ENCODE data around the gene ADD2. TPM values are rescaled to one million over a fixed set of nuclear protein-coding genes. Genes with fewer than 3 reads are reported as not detected.
"Not testable (repeated sequence)": the region's sequence is repeated elsewhere in the genome, so short reads cannot be mapped to it uniquely, and the experiment has no call there.

Gene ADD2
- total RNA-seq, 1 experiment from 2014 or later: 0.08 TPM

DNA sequence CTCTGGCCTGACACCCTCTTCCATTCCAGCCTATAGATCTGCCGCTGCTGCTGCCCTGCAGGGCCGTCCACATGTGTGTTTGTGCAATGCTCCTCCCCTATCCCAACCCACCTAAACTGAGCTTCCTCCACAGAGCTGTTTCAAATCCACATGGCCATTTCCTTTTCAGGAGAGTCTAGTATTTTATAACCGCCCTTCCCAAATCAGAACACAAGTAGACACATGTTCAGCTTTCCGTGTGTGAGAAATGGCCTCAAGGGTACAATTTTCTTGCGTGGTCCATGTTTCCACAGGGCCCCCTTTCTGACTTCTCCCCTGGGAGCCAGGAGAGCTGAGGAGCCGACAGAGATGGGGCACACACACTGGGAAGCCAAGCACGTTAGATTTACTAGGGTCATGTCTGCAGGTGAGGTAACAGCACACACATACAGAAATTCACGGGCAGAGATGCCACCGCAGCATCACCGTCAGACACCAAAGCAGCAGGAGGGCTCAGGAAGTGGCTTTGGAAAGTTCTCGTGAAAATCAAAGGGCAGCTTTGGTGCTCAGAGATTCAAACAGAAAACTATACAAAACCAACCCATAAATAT, 111.5 kb downstream of the ADD2 start:
- H3K36me3 ChIP-seq: no peaks in the 10 kb centered on the region
- H3K4me3 ChIP-seq: no peak overlapping the region
- H3K9me3 ChIP-seq (replicated peaks): no peaks in the 10 kb centered on the region
- no peak for DNase-seq
- H3K27ac ChIP-seq: no peak overlapping the region
- H3K4me1 ChIP-seq: no peaks in the 10 kb centered on the region
- peaks cover 16% of the 10 kb centered on the region for H3K27me3 ChIP-seq

GRCh38 chr2:70655786-70656185, 112.2 kb downstream of the ADD2 start:
- Histone ChIP-seq H3K27me3 (peaks cover 16% of the 10 kb centered on the region), H3K27ac (no peak overlapping the region), H3K4me3 (no peak overlapping the region), H3K36me3 (no peaks in the 10 kb centered on the region), H3K9me3 (replicated peaks) (no peaks in the 10 kb centered on the region), H3K4me1 (no peaks in the 10 kb centered on the region)
- DNase-seq: no peak

DNA sequence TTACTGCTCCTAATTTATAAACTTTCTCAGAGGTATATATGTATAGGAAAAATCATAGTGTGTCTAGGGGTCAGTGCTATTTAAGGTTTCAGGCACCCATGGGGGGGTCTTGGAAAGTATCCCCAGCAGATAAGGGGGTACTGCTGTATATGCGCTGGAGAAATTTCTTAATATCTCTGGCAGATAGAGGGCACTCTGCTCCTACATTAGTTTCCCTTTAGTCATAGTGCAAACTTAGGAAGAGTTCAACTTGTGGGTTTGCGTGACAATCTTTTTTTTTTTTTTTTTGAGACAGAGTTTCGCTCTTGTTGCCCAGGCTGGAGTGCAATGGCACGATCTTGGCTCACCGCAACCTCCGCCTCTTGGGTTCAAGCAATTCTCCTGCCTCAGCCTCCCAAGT, 112.8 kb downstream of the ADD2 start:
- peaks cover 16% of the 10 kb centered on the region for H3K27me3 ChIP-seq
- H3K4me1 ChIP-seq; H3K27ac ChIP-seq; H3K9me3 ChIP-seq (replicated peaks); H3K4me3 ChIP-seq; H3K36me3 ChIP-seq: not testable (repeated sequence)
- DNase-seq: peak in 1 of 2 experiments; percentile 40

GRCh38 chr2:70651727-70652126, 116.3 kb downstream of the ADD2 start:
- DNase-seq: no peak
- Histone ChIP-seq H3K36me3 (no peaks in the 10 kb centered on the region), H3K27me3 (no peaks in the 10 kb centered on the region), H3K27ac (no peak overlapping the region), H3K4me1 (no peaks in the 10 kb centered on the region), H3K9me3 (replicated peaks) (no peaks in the 10 kb centered on the region), H3K4me3 (no peak overlapping the region)

DNA sequence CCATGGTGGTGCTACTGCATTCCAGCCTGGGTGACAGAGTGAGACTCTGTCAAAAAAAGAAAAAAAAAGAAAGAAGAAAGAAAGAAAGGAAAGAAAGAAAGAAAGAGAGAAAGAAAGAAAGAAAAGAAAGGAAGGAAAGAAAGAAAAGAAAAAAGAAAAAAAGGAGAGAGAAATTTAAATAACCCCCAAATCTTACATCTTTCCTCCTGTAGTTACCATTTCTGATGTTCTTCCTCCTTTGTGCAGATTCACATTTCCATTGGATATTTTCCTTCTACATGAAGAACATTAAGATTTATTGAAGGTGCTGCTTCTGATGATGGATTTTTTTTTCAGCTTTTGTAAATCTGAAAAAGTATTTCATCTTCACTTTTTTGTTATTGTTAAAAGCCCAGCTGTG, 117.0 kb downstream of the ADD2 start:
- no peaks in the 10 kb centered on the region for H3K27me3 ChIP-seq
- H3K4me3 ChIP-seq: no peak overlapping the region
- no peaks in the 10 kb centered on the region for H3K4me1 ChIP-seq
- H3K36me3 ChIP-seq: no peaks in the 10 kb centered on the region
- H3K9me3 ChIP-seq (replicated peaks): no peaks in the 10 kb centered on the region
- H3K27ac ChIP-seq: no peak overlapping the region
- no peak for DNase-seq

DNA sequence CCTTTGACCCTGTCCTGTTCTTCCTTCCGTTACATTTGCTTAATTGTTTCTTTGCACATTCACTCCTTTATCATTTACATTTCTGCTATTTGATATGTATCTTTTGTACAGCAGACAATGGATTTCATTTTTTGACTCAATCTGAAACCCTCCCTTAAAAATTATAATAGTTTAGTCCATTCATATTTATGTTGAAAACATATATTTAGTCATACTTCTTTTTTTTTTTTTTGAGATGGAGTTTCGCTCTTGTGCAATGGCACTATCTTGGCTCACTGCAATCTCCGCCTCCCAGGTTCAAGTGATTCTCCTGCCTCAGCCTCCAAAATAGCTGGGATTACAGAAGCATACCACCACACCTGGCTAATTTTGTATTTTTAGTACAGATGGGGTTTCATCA, 119.0 kb downstream of the ADD2 start:
- Histone ChIP-seq H3K27ac (no peak overlapping the region), H3K4me1 (no peaks in the 10 kb centered on the region), H3K9me3 (replicated peaks) (no peaks in the 10 kb centered on the region), H3K27me3 (no peaks in the 10 kb centered on the region), H3K4me3 (no peak overlapping the region), H3K36me3 (no peaks in the 10 kb centered on the region)
- no peak for DNase-seq

- Histone ChIP-seq H3K4me1 (no peaks in the 10 kb centered on the region), H3K27ac (no peak overlapping the region), H3K27me3 (no peaks in the 10 kb centered on the region), H3K9me3 (replicated peaks) (no peaks in the 10 kb centered on the region), H3K36me3 (no peaks in the 10 kb centered on the region), H3K4me3 (no peak overlapping the region)
- peak; percentile 61 to 87 for DNase-seq
Observed at GRCh38 chr2:70647873-70648481, 120.0 kb downstream of the ADD2 start.

DNA sequence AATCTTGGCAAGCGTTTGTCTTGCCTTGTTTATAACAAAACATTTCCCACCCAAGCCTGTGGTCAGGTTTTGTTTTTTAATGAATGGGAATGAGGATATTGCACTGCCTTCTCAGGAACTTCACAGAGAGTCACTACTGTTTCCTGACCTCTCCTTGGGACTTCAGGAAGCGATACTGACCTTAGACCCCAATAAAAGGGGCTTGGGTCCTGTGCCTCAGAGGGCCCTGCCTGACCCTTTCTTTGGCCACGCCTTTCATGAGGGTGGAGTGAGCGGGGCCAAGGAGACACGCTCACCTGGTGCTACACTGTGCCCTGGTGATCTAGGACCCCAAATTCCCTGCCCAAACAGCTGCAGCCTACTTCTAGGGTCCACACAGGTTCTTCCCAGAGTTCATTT, 121.6 kb downstream of the ADD2 start:
- no peak for DNase-seq
- no peaks in the 10 kb centered on the region for H3K36me3 ChIP-seq
- no peaks in the 10 kb centered on the region for H3K4me1 ChIP-seq
- no peaks in the 10 kb centered on the region for H3K27me3 ChIP-seq
- no peaks in the 10 kb centered on the region for H3K9me3 ChIP-seq (replicated peaks)
- no peak overlapping the region for H3K4me3 ChIP-seq
- H3K27ac ChIP-seq: no peak overlapping the region

DNA sequence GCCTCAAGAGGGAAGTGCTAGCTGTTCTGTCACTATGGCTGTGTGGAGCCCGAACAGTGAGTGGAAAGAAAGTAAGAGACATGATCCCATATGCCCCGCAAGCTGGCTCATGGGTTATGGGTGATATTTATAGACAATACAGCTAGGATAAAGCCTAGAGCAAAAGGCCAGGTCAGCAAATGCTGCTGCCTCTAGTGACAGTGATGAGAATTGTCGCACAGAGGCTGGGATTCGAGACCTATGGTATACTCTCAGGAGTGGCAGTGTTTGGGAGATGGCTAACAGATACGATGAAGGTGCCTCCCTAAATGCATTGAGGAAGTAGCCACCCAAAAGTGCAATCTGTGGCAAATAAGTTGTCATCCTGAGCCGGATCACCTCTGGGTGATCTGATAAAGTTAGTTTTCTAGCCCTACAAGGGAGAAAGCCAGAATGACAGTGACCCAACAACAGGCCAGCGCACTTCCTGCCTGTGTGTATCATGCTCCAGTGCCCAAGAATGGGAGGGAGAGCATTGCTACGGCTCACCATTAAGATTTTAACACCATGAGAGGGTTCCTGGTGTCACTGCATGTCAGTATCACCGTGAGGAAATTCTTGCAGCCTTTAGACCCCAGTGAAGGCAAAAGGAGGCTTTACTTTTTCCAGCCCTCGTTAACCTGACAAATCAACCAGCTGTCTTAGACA, 122.1 kb downstream of the ADD2 start:
- H3K36me3 ChIP-seq: no peaks in the 10 kb centered on the region
- no peaks in the 10 kb centered on the region for H3K27me3 ChIP-seq
- peak in 1 of 2 experiments; percentile 48 for DNase-seq
- H3K4me1 ChIP-seq: no peaks in the 10 kb centered on the region
- H3K27ac ChIP-seq: no peak overlapping the region
- H3K9me3 ChIP-seq (replicated peaks): no peaks in the 10 kb centered on the region
- no peak overlapping the region for H3K4me3 ChIP-seq

GRCh38 chr2:70643715-70644114, 124.3 kb downstream of the ADD2 start:
- Histone ChIP-seq H3K9me3 (replicated peaks) (no peaks in the 10 kb centered on the region), H3K27me3 (no peaks in the 10 kb centered on the region), H3K36me3 (no peaks in the 10 kb centered on the region), H3K4me3 (no peak overlapping the region), H3K27ac (no peak overlapping the region), H3K4me1 (no peaks in the 10 kb centered on the region)
- peak; percentile 34 to 74 for DNase-seq

- Histone ChIP-seq H3K27me3 (no peaks in the 10 kb centered on the region), H3K4me3 (no peak overlapping the region), H3K36me3 (no peaks in the 10 kb centered on the region), H3K9me3 (replicated peaks) (no peaks in the 10 kb centered on the region), H3K4me1 (no peaks in the 10 kb centered on the region), H3K27ac (no peak overlapping the region)
- DNase-seq: no peak
Observed at GRCh38 chr2:70641263-70641784, 126.7 kb downstream of the ADD2 start.

DNA sequence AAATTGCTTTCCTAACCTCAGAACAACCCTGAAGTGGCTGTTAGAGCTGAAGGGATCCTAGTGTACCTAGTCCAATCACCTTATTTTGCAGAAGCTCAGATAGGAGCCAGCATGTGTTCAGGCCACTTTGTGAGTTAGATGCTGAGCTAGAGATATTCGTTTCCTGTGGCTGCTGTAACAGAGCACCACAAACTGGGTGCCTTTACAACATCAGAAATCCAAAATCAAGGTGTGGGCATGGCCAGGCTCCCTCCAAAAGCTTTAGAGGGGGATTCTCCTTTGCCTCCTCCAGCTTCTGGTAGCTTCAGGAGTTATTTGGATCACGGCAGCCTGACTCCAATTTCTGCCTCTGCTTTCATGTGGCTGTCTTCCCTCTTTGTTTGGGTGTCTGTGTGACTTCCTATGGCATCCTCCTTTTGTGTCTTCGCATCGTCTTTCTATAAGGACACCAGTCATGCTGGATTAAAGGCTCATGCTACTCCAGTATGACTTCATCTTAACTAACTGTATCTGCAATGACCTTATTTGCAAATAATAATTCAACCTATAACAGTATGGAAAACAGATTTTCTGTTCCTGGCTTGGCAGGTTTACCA, 128.1 kb downstream of the ADD2 start:
- no peak overlapping the region for H3K4me3 ChIP-seq
- no peak overlapping the region for H3K27ac ChIP-seq
- DNase-seq: no peak
- no peaks in the 10 kb centered on the region for H3K36me3 ChIP-seq
- no peaks in the 10 kb centered on the region for H3K9me3 ChIP-seq (replicated peaks)
- H3K27me3 ChIP-seq: no peaks in the 10 kb centered on the region
- no peaks in the 10 kb centered on the region for H3K4me1 ChIP-seq

- H3K4me3 ChIP-seq: no peak overlapping the region
- no peak for DNase-seq
- H3K9me3 ChIP-seq (replicated peaks): no peaks in the 10 kb centered on the region; the same call in 1 of the 2 replicates
- no peaks in the 10 kb centered on the region for H3K36me3 ChIP-seq
- H3K4me1 ChIP-seq: no peaks in the 10 kb centered on the region
- no peaks in the 10 kb centered on the region for H3K27me3 ChIP-seq
- H3K27ac ChIP-seq: no peak overlapping the region
Observed at GRCh38 chr2:70638561-70638960, 129.4 kb downstream of the ADD2 start.

DNA sequence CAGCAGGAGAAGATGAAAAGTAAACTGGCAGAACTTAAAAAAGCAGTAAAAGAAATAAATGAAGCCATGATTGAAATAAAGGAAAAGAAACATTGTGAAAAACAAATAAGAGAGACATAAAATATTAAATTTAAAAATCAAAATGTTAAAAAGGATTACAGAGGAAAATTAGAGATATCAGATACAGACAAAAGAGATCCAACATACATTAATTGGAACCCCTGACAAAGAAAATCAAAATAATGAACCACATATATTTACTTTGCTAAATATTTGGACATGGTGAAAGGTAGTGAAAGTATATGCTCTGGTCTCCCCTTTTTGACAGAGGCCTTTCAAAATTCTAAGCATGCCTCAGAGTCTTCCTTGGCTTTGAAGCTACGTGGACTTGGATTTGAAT, 134.5 kb downstream of the ADD2 start:
- Histone ChIP-seq H3K9me3 (replicated peaks) (peaks cover 12% of the 10 kb centered on the region; the same call in 1 of the 2 replicates), H3K27ac (no peak overlapping the region), H3K36me3 (no peaks in the 10 kb centered on the region), H3K4me1 (no peaks in the 10 kb centered on the region), H3K27me3 (peaks cover 10% of the 10 kb centered on the region; the same call in 1 of the 2 replicates), H3K4me3 (no peak overlapping the region)
- DNase-seq: no peak

DNA sequence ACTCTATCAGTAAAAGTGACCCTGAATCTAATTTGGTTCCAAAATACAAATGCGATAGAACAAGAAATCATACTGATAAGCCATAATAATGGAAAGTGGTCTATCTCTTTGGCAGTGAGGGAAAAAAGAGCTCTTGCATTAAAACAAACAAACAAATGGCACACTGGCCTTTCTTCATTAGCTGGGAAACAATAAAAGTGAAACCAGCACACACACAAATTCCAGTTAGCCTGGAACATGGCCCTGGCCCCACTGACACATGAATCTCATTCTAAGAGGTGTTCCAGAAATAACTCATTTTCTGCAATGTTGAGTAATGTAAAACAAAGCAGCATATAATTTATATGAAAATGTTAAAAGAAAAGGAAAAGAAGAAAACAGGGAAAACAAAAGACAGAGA, 135.0 kb downstream of the ADD2 start:
- peaks cover 10% of the 10 kb centered on the region; the same call in 1 of the 2 replicates for H3K27me3 ChIP-seq
- H3K4me1 ChIP-seq: no peaks in the 10 kb centered on the region
- no peak for DNase-seq
- no peaks in the 10 kb centered on the region for H3K36me3 ChIP-seq
- H3K9me3 ChIP-seq (replicated peaks): peaks cover 15% of the 10 kb centered on the region; the same call in 1 of the 2 replicates
- H3K27ac ChIP-seq: no peak overlapping the region
- no peak overlapping the region for H3K4me3 ChIP-seq
